Nephron progenitor cell (in vitro differentiated cells): Measurements from ENCODE around the gene RFX8.

Source experiments
- DNase-seq: peaks from one replicate; pipeline ENCODE4 v3.0.0; 2021
- H3K27ac Mint-ChIP-seq: 2 replicates; pipeline ENCODE4 v1.8.0; 2021; ENCODE audit warnings: mild to moderate bottlenecking, moderate library complexity, mixed read lengths
- H3K27me3 Mint-ChIP-seq: 2 replicates; pipeline ENCODE4 v1.8.0; 2021; ENCODE audit warnings: mild to moderate bottlenecking, low read depth, mixed read lengths; ENCODE audit not compliant: poor library complexity
- H3K36me3 Mint-ChIP-seq: 2 replicates; pipeline ENCODE4 v1.8.0; 2021; ENCODE audit warnings: low read depth, mixed read lengths
- H3K4me1 Mint-ChIP-seq: 2 replicates; pipeline ENCODE4 v1.8.0; 2021; ENCODE audit warnings: mixed read lengths
- H3K4me3 Mint-ChIP-seq: 2 replicates; pipeline ENCODE4 v1.8.0; 2021; ENCODE audit warnings: mild to moderate bottlenecking, moderate library complexity, mixed read lengths
- H3K9me3 Mint-ChIP-seq: 2 replicates; pipeline ENCODE4 v1.8.0; 2021; ENCODE audit warnings: mild to moderate bottlenecking, moderate library complexity, mixed read lengths
- TF ChIP-seq, protein P1 (sequence below): fragments of 200-600 bp; sonication (generic); IDR thresholded peaks from 2 replicates; pipeline ENCODE4 v1.5.0; 2021; ENCODE audit warnings: antibody characterized with exemption

RFX8 gene

DNA sequence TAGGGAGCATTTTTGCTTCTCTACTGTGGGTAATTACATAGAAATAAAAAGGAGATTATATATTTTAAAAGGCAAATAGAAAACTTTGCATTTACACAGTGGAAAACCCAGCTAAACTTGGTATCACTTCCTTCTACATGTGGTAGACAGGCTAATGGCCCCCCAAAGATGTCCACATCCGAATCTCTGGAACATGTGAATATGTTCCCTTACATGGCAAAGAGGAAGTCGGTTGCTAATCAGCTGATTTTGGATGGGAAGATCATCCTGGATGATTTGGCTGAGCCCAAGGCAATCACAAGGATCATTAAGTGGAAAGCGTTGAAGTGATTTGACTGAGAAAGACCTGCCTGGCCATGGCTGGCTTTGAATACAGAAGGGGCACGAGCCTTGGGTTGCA lies 113.8 kb downstream of the RFX8 start:
- no peaks in the 10 kb centered on the region for H3K36me3 Mint-ChIP-seq
- no peak overlapping the region for H3K4me3 Mint-ChIP-seq
- no peaks in the 10 kb centered on the region for H3K4me1 Mint-ChIP-seq
- TF ChIP-seq, protein P1, sequence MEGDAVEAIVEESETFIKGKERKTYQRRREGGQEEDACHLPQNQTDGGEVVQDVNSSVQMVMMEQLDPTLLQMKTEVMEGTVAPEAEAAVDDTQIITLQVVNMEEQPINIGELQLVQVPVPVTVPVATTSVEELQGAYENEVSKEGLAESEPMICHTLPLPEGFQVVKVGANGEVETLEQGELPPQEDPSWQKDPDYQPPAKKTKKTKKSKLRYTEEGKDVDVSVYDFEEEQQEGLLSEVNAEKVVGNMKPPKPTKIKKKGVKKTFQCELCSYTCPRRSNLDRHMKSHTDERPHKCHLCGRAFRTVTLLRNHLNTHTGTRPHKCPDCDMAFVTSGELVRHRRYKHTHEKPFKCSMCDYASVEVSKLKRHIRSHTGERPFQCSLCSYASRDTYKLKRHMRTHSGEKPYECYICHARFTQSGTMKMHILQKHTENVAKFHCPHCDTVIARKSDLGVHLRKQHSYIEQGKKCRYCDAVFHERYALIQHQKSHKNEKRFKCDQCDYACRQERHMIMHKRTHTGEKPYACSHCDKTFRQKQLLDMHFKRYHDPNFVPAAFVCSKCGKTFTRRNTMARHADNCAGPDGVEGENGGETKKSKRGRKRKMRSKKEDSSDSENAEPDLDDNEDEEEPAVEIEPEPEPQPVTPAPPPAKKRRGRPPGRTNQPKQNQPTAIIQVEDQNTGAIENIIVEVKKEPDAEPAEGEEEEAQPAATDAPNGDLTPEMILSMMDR, result no peak
- H3K9me3 Mint-ChIP-seq, result no peaks in the 10 kb centered on the region
- no peaks in the 10 kb centered on the region for H3K27me3 Mint-ChIP-seq
- H3K27ac Mint-ChIP-seq, result no peak overlapping the region
- DNase-seq, result no peak

DNA sequence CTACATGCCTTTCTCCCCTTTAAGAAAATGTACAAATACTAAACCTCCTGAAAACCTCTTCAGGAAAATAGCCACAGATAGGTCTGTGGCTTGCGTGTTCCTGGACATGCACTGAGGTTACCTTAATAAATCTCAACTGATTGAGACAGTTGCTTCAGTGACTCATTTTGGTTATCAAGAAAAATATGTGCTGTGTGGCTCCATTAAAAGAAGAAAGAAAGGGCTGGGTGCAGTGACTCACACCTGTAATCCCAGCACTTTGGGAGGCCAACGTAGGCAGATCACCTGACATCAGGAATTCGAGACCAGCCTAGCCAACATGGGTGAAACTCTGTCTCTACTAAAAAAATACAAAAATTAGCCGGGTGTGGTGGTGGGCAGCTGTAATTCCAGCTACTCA lies 114.7 kb downstream of the RFX8 start:
- no peaks in the 10 kb centered on the region for H3K27me3 Mint-ChIP-seq

DNA sequence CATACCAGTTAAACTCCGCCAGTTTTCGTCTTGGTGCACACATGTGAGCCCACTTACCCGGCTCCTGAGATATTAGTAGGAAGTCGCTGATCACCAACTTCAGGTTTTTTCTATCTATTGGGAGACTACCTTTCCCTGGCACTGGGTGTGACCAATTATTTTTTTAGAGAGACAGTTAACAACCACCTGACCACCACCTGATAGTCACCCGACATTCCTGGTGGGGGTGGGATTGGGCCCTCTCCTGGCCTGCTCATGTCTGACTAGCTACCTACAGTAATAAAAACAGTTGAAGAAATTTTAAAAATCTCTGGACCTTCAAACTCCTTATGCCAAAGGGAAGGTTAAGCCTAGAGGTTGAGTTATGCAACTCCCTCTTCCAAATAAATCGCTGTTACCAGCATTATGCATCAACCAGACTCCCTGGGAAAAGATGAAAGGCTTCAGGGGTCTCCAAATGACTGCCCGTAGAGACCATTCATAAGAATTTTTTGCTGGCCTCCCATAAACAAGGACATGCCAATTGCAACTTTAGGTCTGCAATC lies 115.4 kb downstream of the RFX8 start:
- Mint-ChIP-seq H3K36me3 (no peaks in the 10 kb centered on the region), H3K9me3 (no peaks in the 10 kb centered on the region), H3K4me3 (no peak overlapping the region), H3K4me1 (no peaks in the 10 kb centered on the region), H3K27ac (no peak overlapping the region), H3K27me3 (no peaks in the 10 kb centered on the region)
- TF ChIP-seq, protein P1, result no peak
- no peak for DNase-seq

More for the DNA sequence above, 114.7 kb downstream of the RFX8 start:
- Mint-ChIP-seq H3K36me3 (no peaks in the 10 kb centered on the region), H3K4me1 (no peaks in the 10 kb centered on the region), H3K27ac (no peak overlapping the region), H3K4me3 (no peak overlapping the region), H3K9me3 (no peaks in the 10 kb centered on the region)
- DNase-seq, result no peak
- TF ChIP-seq, protein P1, result no peak

DNA sequence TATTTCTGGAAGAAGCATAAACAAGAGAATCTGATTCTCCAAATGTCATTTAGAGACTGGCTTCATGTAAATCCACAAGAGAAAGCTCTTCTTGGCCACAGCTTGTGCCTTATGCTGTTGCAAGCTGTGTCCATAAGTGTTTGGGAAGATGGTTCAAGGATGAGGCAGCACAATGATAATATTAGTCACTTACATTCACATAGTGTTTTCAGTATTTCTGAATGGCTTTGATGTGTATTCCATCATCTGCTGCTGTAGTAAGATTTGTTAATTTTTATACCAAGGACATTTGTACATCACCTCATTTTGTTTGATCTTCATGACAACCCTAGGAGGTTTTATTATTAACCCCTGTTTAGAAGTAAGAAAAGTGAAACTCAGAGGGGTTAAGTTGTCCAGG lies 117.5 kb downstream of the RFX8 start:
- Mint-ChIP-seq H3K4me1 (no peaks in the 10 kb centered on the region), H3K36me3 (no peaks in the 10 kb centered on the region), H3K27ac (no peak overlapping the region), H3K9me3 (no peaks in the 10 kb centered on the region), H3K4me3 (no peak overlapping the region), H3K27me3 (no peaks in the 10 kb centered on the region)
- no peak for DNase-seq
- TF ChIP-seq, protein P1, result no peak

DNA sequence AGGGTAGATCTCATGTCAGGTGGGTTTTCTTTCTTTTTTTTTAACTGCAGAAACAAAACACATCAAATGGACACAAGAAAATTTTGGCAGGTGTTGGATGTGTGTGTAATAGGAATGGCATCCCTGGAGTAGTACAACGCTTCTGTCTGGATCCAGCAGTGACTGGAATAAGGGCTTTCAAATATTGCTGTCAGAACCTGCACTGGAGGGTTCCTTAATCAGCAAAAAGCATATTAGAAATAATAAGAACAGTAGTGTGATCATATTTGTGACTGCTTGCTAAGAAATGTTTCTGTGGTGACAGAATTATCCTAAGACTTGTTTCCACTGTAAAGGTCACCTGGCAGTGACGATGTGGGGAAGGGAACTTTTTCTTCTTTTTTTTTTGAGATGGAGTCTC lies 118.4 kb downstream of the RFX8 start:
- Mint-ChIP-seq H3K27me3 (no peaks in the 10 kb centered on the region), H3K36me3 (no peaks in the 10 kb centered on the region)
- TF ChIP-seq, protein P1, result no peak

DNA sequence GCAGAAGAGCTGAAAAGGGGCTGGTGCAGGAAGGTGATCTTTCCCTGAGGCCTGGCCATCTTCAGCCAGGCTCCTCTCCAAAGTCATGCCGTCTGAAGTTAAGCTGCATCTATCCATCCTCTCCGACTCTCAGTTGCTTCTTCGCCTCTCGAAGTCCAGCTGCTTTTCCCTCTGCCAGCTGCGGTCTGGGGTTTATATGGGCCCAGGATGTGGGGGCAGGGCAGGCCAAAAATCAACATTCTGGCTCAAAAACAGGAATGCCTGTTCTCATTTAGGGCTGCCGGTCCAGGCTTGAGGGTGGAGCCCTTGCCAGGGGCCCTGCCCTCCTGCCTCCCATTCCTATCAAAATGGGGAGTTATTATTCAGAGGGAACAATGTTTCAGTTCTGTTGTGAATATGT lies 118.9 kb downstream of the RFX8 start:
- H3K9me3 Mint-ChIP-seq, result no peaks in the 10 kb centered on the region
- no peaks in the 10 kb centered on the region for H3K4me1 Mint-ChIP-seq
- H3K36me3 Mint-ChIP-seq, result no peaks in the 10 kb centered on the region
- H3K4me3 Mint-ChIP-seq, result no peak overlapping the region
- TF ChIP-seq, protein P1, result no peak
- H3K27ac Mint-ChIP-seq, result no peak overlapping the region
- no peak for DNase-seq
- no peaks in the 10 kb centered on the region for H3K27me3 Mint-ChIP-seq

More for the DNA sequence above, 118.4 kb downstream of the RFX8 start:
- no peak for DNase-seq
- no peak overlapping the region for H3K27ac Mint-ChIP-seq
- no peak overlapping the region for H3K4me3 Mint-ChIP-seq
- no peaks in the 10 kb centered on the region for H3K4me1 Mint-ChIP-seq
- H3K9me3 Mint-ChIP-seq, result no peaks in the 10 kb centered on the region
